GM23248 (cell line): ENCODE measurements around the gene TNFRSF1A. TPM values are rescaled to one million over a fixed set of nuclear protein-coding genes. Genes with fewer than 3 reads are reported as not detected.
A peak's percentile ranks its signal among the peaks of the same experiment; 100 is the strongest.

Source experiments
- DNase-seq: peaks from one replicate; pipeline ENCODE4 v3.0.0-alpha.2; 2015
- H2AFZ ChIP-seq: fragments of 200-600 bp; sonication (generic); 2 replicates; pipeline ENCODE4 v1.6.1; 2016; ENCODE audit warnings: antibody characterized with exemption
- H3F3A ChIP-seq: fragments of 200-600 bp; sonication (generic); 2 replicates; pipeline ENCODE4 v1.6.1; 2016; ENCODE audit warnings: mild to moderate bottlenecking, antibody characterized with exemption, mixed run types; ENCODE audit not compliant: insufficient read depth
- H3K27ac ChIP-seq: fragments of 200-600 bp; sonication (generic); 2 replicates; pipeline ENCODE4 v1.5.1; 2016; ENCODE audit warnings: mild to moderate bottlenecking
- H3K27me3 ChIP-seq: fragments of 200-600 bp; sonication (generic); replicated peaks from 2 replicates; pipeline ENCODE4 v1.6.1; 2016; ENCODE audit warnings: mild to moderate bottlenecking; ENCODE audit not compliant: insufficient read depth
- H3K36me3 ChIP-seq: fragments of 200-600 bp; sonication (generic); 2 replicates; pipeline ENCODE4 v1.6.1; 2016; ENCODE audit warnings: low read depth, mild to moderate bottlenecking
- H3K4me1 ChIP-seq: fragments of 200-600 bp; sonication (generic); 2 replicates; pipeline ENCODE4 v1.6.1; 2016; ENCODE audit warnings: mild to moderate bottlenecking; ENCODE audit not compliant: insufficient read depth
- H3K4me2 ChIP-seq: fragments of 200-600 bp; sonication (generic); one replicate; pipeline ENCODE4 v1.6.1; 2016; ENCODE audit warnings: mild to moderate bottlenecking; ENCODE audit not compliant: unreplicated experiment
- H3K4me3 ChIP-seq: fragments of 200-600 bp; sonication (generic); 2 replicates; pipeline ENCODE4 v1.5.1; 2016; ENCODE audit warnings: mild to moderate bottlenecking
- H3K79me2 ChIP-seq: fragments of 200-600 bp; sonication (generic); 2 replicates; pipeline ENCODE4 v1.6.1; 2016; ENCODE audit warnings: mild to moderate bottlenecking; ENCODE audit not compliant: insufficient read depth
- H3K9ac ChIP-seq: fragments of 200-600 bp; sonication (generic); 2 replicates; pipeline ENCODE4 v1.6.1; 2016; ENCODE audit warnings: mild to moderate bottlenecking
- H3K9me2 ChIP-seq: fragments of 200-600 bp; sonication (generic); 2 replicates; pipeline ENCODE4 v1.6.1; 2016; ENCODE audit warnings: mixed run types, mild to moderate bottlenecking, moderate library complexity; ENCODE audit not compliant: insufficient read depth
- H3K9me3 ChIP-seq: fragments of 200-600 bp; sonication (generic); one replicate; pipeline ENCODE4 v1.6.1; 2017; ENCODE audit warnings: low read depth
- H4K20me1 ChIP-seq: fragments of 200-600 bp; sonication (generic); 2 replicates; pipeline ENCODE4 v1.6.0; 2016; ENCODE audit not compliant: insufficient read depth
- EZH2 ChIP-seq: fragments of 200-600 bp; sonication (generic); IDR thresholded peaks from 2 replicates; pipeline ENCODE4 v1.6.1; 2018; ENCODE audit warnings: antibody characterized with exemption, mild to moderate bottlenecking; ENCODE audit not compliant: insufficient read depth, poor library complexity, severe bottlenecking
- EZH2phosphoT487 ChIP-seq: fragments of 200-600 bp; sonication (generic); IDR thresholded peaks from 2 replicates; pipeline ENCODE4 v1.6.1; 2018; ENCODE audit warnings: antibody characterized with exemption, moderate library complexity, mild to moderate bottlenecking, low read depth; ENCODE audit not compliant: insufficient read depth
- WGBS, 2 experiments: methylation state at CpG; one replicate each; pipeline ENCODE4 v1.1.6; 2015 to 2017; ENCODE audit warnings: low lambda C conversion rate in 2 of 2, low coverage in 1 of 2; ENCODE audit errors: missing lambda C conversion rate in 2 of 2; 5-methylcytosine and 5-hydroxymethylcytosine counted together
- in situ Hi-C: fragments of 300-500 bp; cut with MboI; formaldehyde crosslinking; loops from 2 replicates; pipeline ENCODE4 v1.15.0; 2020
- polyA plus RNA-seq: library from polyadenylated mRNA; unstranded; fragments of >200 nt; fragmentation: Nextera tagmentation; extraction: Ambion mirVana; gene quantifications from 2 replicates; pipeline ENCODE4 v1.2.1, GENCODE V29; 2016
- total RNA-seq: library from RNA; depleted of rRNA; stranded (reverse); fragments of >200 nt; shearing (Covaris generic); gene quantifications from 2 replicates; pipeline ENCODE4 v1.2.3, GENCODE V29; 2014

The TNFRSF1A gene
- total and polyA plus RNA-seq, 2 experiments from 2014 or later: 183 to 343 TPM

DNA sequence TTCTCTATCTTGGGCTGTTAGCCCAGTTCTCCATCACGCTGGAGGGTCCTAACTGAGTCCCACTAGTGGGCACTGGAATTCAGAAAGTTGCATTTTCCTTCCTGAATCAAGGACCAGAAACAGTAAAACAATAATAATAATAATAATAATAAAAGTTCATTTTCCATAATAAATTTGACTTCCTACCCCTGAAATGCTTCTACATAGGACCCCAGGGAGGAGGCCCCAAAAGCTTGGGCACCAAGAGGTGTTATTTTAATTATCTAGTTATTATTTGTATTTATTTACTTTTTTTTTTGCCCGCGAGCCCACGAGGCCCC is 21.1 kb upstream of the TNFRSF1A start:
- H3F3A ChIP-seq: no peaks in the 10 kb centered on the region
- no peaks in the 10 kb centered on the region for H3K79me2 ChIP-seq
- peak overlapping the region; percentile 86 for H3K9ac ChIP-seq
- no peak for TF ChIP-seq EZH2
- TF ChIP-seq EZH2phosphoT487: no peak
- no peaks in the 10 kb centered on the region for H4K20me1 ChIP-seq
- no peak overlapping the region for H2AFZ ChIP-seq
- DNase-seq: no peak
- peak overlapping the region; percentile 84 for H3K4me2 ChIP-seq
- H3K9me3 ChIP-seq: no peaks in the 10 kb centered on the region
- H3K4me1 ChIP-seq: peaks cover 5% of the 10 kb centered on the region; the same call in 1 of the 2 replicates
- peak overlapping the region; percentile 77 for H3K4me3 ChIP-seq
- in situ Hi-C loops: no loop called here
- peak overlapping the region; percentile 25; the same call in 1 of the 2 replicates for H3K27ac ChIP-seq
- no peaks in the 10 kb centered on the region for H3K36me3 ChIP-seq
- no peaks in the 10 kb centered on the region for H3K9me2 ChIP-seq
- H3K27me3 ChIP-seq: no peaks in the 10 kb centered on the region
- WGBS, 2 experiments: 1 to 6% methylated on average over 4 of the region's 4 CpGs

GRCh38 chr12:6362403-6362802 is 20.5 kb upstream of the TNFRSF1A start:
- WGBS, 2 experiments: 55 to 61% methylated on average over 3 of the region's 3 CpGs
- Histone ChIP-seq H3K79me2 (no peaks in the 10 kb centered on the region), H3K27ac (no peak overlapping the region), H3K9ac (no peak overlapping the region), H3K9me2 (no peaks in the 10 kb centered on the region), H2AFZ (no peak overlapping the region), H3K4me2 (no peak overlapping the region), H3K4me1 (peaks cover 5% of the 10 kb centered on the region; the same call in 1 of the 2 replicates), H4K20me1 (no peaks in the 10 kb centered on the region), H3F3A (no peaks in the 10 kb centered on the region), H3K36me3 (no peaks in the 10 kb centered on the region), H3K4me3 (no peak overlapping the region), H3K27me3 (no peaks in the 10 kb centered on the region), H3K9me3 (no peaks in the 10 kb centered on the region)
- TF ChIP-seq EZH2phosphoT487 (no peak), EZH2 (no peak)
- no peak for DNase-seq
- in situ Hi-C loops: no loop called here

DNA sequence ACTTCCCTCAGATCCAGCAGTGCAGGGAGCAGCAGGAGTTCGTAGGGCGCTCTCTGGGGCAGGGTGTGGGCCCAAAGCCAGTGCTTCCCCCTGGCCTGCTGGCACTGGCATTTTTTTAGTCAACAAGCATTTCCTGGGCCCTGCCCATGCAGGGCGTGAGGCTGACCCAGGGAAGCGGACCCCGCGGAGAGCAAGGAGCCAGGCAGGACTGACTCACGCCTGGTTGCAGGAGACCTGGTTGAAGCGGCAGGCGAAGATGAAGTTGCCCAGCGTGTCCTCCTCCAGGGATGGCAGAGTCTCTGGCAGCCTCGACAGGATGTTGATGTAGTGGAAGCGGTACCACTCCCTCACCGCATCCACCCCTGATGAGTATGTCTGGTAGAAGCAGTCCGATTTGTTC is 20.0 kb upstream of the TNFRSF1A start:
- Histone ChIP-seq H3K4me3 (no peak overlapping the region), H3K27ac (no peak overlapping the region), H3K36me3 (no peaks in the 10 kb centered on the region), H3K4me1 (peaks cover 5% of the 10 kb centered on the region; the same call in 1 of the 2 replicates), H4K20me1 (no peaks in the 10 kb centered on the region), H3K9me2 (no peaks in the 10 kb centered on the region), H3F3A (no peaks in the 10 kb centered on the region), H3K4me2 (no peak overlapping the region), H3K9ac (no peak overlapping the region), H3K79me2 (no peaks in the 10 kb centered on the region), H3K9me3 (no peaks in the 10 kb centered on the region), H3K27me3 (no peaks in the 10 kb centered on the region), H2AFZ (no peak overlapping the region)
- in situ Hi-C loops: no loop called here
- TF ChIP-seq EZH2phosphoT487: no peak
- TF ChIP-seq EZH2: no peak
- 90 to 91% methylated on average over 14 of the region's 14 CpGs for whole genome bisulfite sequencing, 2 experiments
- DNase-seq: no peak

DNA sequence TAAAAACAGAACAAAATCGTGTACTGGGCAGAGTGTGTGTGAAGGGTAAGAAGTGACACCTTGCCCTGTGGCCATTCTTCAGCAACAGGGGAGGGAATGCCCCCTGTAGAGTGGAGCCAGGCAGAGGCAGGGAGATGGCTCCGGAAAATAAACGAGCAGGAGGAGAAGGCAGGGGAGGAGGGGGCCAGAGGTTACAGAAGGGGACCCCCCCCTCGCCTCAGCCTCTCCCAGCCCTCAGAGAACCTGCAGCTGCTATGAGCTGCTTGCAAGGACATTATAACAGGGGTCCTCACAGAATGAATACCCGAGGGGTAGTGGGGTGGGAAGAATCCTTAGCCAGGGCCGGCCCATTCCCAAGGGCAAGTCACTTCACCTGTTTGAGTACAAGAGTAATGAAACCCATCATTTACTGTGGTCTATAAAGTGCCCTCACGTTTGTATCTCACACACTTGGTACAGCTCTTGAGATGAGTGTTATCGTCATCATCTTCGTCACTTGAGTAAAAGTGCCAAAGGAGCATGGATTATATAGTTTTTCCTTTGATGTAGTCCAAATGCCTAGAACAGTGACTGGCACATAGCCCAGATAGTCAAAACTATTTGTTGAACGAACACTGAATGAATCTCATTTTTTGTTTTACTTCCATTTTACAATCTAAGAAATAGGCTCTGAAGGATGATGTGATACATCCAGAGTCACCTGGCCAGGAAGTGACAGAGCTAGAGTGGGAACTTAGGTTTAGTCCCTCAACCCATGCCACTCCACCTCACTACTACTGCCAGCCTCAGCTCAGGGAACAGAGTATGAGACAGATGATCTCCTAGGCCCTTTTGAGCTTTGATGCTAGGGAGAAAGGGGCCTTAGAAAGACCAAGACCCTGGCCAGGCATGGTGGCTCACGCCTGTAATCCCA is 19.0 kb upstream of the TNFRSF1A start:
- no peaks in the 10 kb centered on the region for H3K79me2 ChIP-seq
- no peak overlapping the region for H3K9ac ChIP-seq
- no peak for DNase-seq
- peaks cover 5% of the 10 kb centered on the region; the same call in 1 of the 2 replicates for H3K4me1 ChIP-seq
- in situ Hi-C loops: no loop called here
- no peaks in the 10 kb centered on the region for H3K9me2 ChIP-seq
- no peak overlapping the region for H3K4me3 ChIP-seq
- H3K4me2 ChIP-seq: no peak overlapping the region
- H3F3A ChIP-seq: no peaks in the 10 kb centered on the region
- no peak overlapping the region for H3K27ac ChIP-seq
- no peaks in the 10 kb centered on the region for H3K36me3 ChIP-seq
- 66 to 68% methylated on average over 11 of the region's 11 CpGs for WGBS, 2 experiments
- no peaks in the 10 kb centered on the region for H3K9me3 ChIP-seq
- no peak for TF ChIP-seq EZH2
- TF ChIP-seq EZH2phosphoT487: no peak
- no peaks in the 10 kb centered on the region for H4K20me1 ChIP-seq
- H2AFZ ChIP-seq: no peak overlapping the region
- H3K27me3 ChIP-seq: no peaks in the 10 kb centered on the region
